Right atrium auricular region (tissue), 2 donors: ENCODE data around the gene FHL1. TPM values are rescaled to one million over a fixed set of nuclear protein-coding genes. Genes with fewer than 3 reads are reported as not detected.

Source experiments
- DNase-seq: peaks from one replicate; pipeline ENCODE4 v3.0.0-alpha.2; 2019; ENCODE audit warnings: low spot score
- H3K27ac ChIP-seq, 2 donors: fragments of 200-600 bp; sonication (generic); 1 replicate in 1 of 2; 2 replicates in 1 of 2; pipeline ENCODE4 v1.5.1; 2016 to 2019
- H3K27me3 ChIP-seq, 2 donors: fragments of 200-600 bp; sonication (generic); one replicate each; pipeline versions ENCODE4 v1.5.1 to v1.6.0; 2017 to 2019
- H3K36me3 ChIP-seq: fragments of 200-600 bp; sonication (generic); one replicate; pipeline ENCODE4 v1.5.1; 2016
- H3K4me1 ChIP-seq, 2 donors: fragments of 200-600 bp; sonication (generic); one replicate each; pipeline versions ENCODE4 v1.5.1 to v1.6.0; 2017 to 2019
- H3K4me3 ChIP-seq, 2 donors: fragments of 200-600 bp; sonication (generic); 1 replicate in 1 of 2; 2 replicates in 1 of 2; pipeline ENCODE4 v1.5.1; 2017 to 2019; ENCODE audit warnings: mild to moderate bottlenecking in 1 of 2, moderate library complexity in 1 of 2
- H3K9me3 ChIP-seq, 2 donors: fragments of 200-600 bp; sonication (generic); one replicate each; pipeline ENCODE4 v1.5.1; 2019
- CTCF ChIP-seq, 2 donors: fragments of 200-600 bp; sonication (generic); IDR thresholded peaks; one replicate each; pipeline ENCODE4 v1.5.1; 2019; ENCODE audit warnings: antibody characterized with exemption in 2 of 2
- total RNA-seq, 2 donors: library from RNA; depleted of rRNA; stranded (reverse); fragments of >200 nt; gene quantifications; one replicate each; pipeline ENCODE4 v1.1.0, GENCODE V29; 2016

Gene FHL1
- total RNA-seq, 2 donors from 2014 or later, result 869 to 2,468 TPM

- no peaks in the 10 kb centered on the region for H3K36me3 ChIP-seq
- H3K9me3 ChIP-seq, result no peaks in the 10 kb centered on the region
- TF ChIP-seq CTCF (IDR thresholded peaks at IDR 0.05), result no peak
- H3K4me3 ChIP-seq, result no peak overlapping the region
- DNase-seq, result no peak
- H3K4me1 ChIP-seq, result peaks cover 0 to 18% of the 10 kb centered on the region in 2 donors
- H3K27me3 ChIP-seq, result no peaks in the 10 kb centered on the region
- H3K27ac ChIP-seq, result peak overlapping the region; percentile 71 to 89
Observed at GRCh38 chrX:136126371-136126770, 21.0 kb upstream of the FHL1 start.

- Histone ChIP-seq H3K4me3 (no peak overlapping the region), H3K9me3 (no peaks in the 10 kb centered on the region), H3K27me3 (no peaks in the 10 kb centered on the region), H3K27ac (peak overlapping the region; percentile 71 to 89), H3K36me3 (no peaks in the 10 kb centered on the region), H3K4me1 (peaks cover 0 to 18% of the 10 kb centered on the region in 2 donors)
- TF ChIP-seq CTCF (IDR thresholded peaks at IDR 0.05), result no peak
- no peak for DNase-seq
Observed at GRCh38 chrX:136126872-136127406, 20.4 kb upstream of the FHL1 start.

- Histone ChIP-seq H3K4me3 (no peak overlapping the region), H3K27me3 (no peaks in the 10 kb centered on the region), H3K9me3 (no peaks in the 10 kb centered on the region), H3K4me1 (peaks cover 0 to 15% of the 10 kb centered on the region in 2 donors), H3K36me3 (no peaks in the 10 kb centered on the region), H3K27ac (no peak overlapping the region)
- no peak for TF ChIP-seq CTCF (IDR thresholded peaks at IDR 0.05)
- no peak for DNase-seq
Observed at GRCh38 chrX:136128743-136129142, 18.6 kb upstream of the FHL1 start.

GRCh38 chrX:136130931-136131833 is 16.2 kb upstream of the FHL1 start:
- Histone ChIP-seq H3K27me3 (no peaks in the 10 kb centered on the region), H3K36me3 (no peaks in the 10 kb centered on the region), H3K4me3 (no peak overlapping the region), H3K4me1 (peaks cover 0 to 15% of the 10 kb centered on the region in 2 donors), H3K9me3 (no peaks in the 10 kb centered on the region), H3K27ac (no peak overlapping the region)
- TF ChIP-seq CTCF (IDR thresholded peaks at IDR 0.05), result no peak
- no peak for DNase-seq

GRCh38 chrX:136138939-136139338 is 8.4 kb upstream of the FHL1 start:
- Histone ChIP-seq H3K4me3 (no peak overlapping the region), H3K27ac (no peak overlapping the region), H3K9me3 (no peaks in the 10 kb centered on the region), H3K36me3 (no peaks in the 10 kb centered on the region), H3K4me1 (no peaks in the 10 kb centered on the region), H3K27me3 (no peaks in the 10 kb centered on the region)
- DNase-seq, result no peak
- TF ChIP-seq CTCF (IDR thresholded peaks at IDR 0.05), result no peak
